HFF-Myc (cell line): ENCODE results near the gene SP4.

Experiments
- DNase-seq: peaks from one replicate; pipeline ENCODE4 v3.0.0-alpha.2; 2011; ENCODE audit warnings: low read depth; ENCODE audit errors: extremely low read depth
- H3K4me3 ChIP-seq: replicated peaks from 2 replicates; pipeline ENCODE4 v1.5.1; 2011; ENCODE audit warnings: low read depth, mild to moderate bottlenecking, control low read depth, low read length
- CTCF ChIP-seq: IDR thresholded peaks from 2 replicates; pipeline ENCODE4 v1.5.1; 2012; ENCODE audit warnings: mild to moderate bottlenecking, low read depth, low read length, control low read depth; ENCODE audit errors: missing control alignments

The SP4 gene

DNA sequence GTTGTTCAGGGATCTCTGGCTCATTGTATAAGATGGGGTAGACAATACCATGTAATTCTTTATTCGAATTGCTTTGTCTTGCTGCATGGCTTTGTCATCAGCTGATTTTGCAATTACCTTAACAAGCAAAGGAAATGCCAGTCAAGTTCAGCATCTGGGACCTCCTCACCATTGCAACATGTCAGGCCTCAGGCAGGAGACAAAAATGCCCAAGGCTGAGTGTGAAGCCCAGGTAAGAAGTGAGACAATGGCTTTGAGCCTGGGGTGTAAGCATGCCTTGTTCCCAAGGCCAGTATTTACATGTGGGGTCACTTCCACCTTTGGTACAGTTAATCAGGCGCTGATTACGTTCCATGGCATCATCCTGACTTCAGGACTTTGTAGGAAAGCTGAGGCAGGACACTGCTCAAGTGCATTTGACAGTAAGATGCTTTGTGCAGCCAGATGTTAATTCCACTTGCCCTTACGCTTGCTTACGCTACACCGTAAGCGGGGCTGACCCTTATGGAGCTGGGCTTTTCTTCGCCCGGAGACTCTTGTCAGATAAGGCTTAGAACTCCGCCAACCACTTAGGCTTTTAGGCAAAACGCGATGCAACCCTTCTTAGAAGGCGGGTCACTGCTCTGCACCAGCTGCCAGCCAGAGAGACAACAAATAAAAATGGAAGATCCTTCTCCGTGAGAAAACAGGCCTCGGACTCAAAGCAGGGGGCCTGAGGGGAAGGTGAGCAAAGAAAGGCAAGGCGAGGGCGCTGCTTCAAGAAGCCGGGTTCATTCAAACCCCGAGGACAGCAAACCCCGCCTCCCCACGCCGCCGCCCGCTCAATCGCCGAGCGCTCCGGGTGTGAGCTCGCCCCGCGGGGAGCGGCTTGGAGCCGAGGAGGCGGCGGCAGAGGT lies 1.3 kb upstream of the SP4 start:
- DNase-seq, result no peak
- TF ChIP-seq CTCF, result no peak
- H3K4me3 ChIP-seq, result peak overlapping the region; percentile 74

DNA sequence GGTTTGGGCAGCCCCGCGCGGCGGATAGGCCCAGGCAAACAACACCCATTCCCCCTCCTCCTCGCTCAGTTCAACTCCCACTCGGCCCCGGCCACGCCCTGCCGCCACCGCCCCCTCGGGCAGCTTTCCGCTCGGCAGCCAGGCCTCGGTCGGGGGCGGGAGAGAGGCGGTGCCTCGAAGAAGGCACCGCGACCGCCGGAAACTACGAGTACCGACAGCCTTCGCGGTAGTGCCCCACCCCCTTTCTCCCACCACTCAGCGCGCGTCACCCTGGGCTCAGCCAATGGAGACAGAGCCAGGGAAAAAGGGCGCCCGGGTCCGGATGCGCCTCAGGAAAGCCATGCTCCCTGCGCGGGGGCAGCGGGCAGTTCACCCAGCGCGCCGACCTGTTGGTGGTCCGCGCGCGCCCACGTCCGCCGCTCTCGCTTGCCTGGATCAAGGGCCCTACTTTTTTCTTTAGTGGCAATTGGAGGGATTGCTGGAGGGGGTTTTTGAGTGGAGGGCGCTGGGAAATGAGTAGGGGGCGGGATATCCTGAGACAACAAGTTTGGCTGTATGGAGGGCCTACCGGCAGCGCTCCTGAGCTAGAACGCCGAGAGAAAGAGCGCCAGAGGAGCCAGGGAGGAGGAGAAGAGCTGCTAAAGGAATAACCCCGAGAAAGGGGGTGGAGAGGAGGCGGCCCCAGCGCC lies 557 bp upstream of the SP4 start:
- peak; percentile 92 for DNase-seq
- no peak for TF ChIP-seq CTCF
- H3K4me3 ChIP-seq, result peak overlapping the region; percentile 74

DNA sequence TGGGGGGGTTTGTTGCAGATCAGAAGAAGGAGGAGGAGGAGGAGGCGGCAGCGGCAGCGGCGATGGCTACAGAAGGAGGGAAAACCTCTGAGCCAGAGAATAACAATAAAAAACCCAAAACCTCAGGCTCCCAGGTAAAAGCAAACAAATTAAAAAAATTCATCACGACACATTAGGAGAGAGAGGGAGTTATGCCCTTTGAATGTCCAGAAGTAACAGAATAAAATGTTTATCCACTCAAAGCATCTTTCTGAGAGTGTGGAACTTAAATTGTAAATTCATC lies 717 bp downstream of the SP4 start:
- no peak for TF ChIP-seq CTCF
- DNase-seq, result no peak
- H3K4me3 ChIP-seq, result peak overlapping the region; percentile 74

DNA sequence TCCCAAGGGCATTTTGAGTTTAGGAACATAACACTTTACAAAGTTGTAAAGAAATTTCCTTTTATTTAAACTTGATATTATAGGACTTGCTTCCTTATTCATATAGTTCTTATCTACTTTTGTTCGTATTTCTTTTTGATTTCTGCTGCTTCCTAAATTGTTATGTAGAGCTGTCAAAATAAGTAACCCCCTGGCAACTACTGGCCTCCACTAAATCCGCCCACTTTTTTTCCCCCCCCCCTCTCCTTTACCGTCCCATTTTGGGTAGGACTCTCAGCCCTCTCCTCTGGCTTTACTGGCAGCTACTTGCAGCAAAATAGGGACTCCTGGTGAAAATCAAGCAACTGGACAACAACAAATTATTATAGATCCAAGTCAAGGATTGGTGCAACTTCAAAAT lies 1.1 kb downstream of the SP4 start:
- peak overlapping the region; percentile 74 for H3K4me3 ChIP-seq
- no peak for TF ChIP-seq CTCF
- DNase-seq, result no peak

DNA sequence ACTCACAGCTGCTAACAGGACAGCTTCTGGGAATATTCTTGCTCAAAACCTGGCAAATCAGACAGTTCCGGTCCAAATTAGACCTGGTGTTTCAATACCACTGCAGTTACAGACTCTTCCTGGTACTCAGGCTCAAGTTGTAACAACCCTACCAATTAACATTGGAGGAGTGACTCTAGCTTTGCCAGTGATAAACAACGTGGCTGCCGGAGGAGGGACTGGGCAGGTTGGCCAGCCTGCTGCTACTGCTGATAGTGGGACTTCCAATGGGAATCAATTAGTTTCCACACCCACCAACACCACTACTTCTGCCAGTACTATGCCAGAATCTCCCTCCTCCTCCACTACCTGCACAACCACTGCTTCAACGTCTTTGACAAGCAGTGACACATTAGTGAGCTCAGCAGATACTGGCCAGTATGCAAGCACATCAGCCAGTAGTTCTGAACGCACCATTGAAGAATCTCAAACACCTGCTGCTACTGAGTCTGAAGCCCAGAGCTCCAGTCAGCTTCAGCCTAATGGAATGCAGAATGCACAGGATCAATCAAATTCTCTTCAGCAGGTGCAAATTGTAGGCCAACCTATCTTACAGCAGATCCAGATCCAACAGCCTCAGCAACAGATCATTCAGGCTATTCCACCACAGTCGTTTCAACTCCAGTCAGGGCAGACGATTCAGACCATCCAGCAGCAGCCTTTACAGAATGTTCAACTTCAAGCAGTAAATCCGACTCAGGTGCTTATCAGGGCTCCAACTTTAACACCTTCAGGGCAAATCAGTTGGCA lies 2.1 kb downstream of the SP4 start:
- DNase-seq, result no peak
- no peak for TF ChIP-seq CTCF
- no peak overlapping the region for H3K4me3 ChIP-seq

DNA sequence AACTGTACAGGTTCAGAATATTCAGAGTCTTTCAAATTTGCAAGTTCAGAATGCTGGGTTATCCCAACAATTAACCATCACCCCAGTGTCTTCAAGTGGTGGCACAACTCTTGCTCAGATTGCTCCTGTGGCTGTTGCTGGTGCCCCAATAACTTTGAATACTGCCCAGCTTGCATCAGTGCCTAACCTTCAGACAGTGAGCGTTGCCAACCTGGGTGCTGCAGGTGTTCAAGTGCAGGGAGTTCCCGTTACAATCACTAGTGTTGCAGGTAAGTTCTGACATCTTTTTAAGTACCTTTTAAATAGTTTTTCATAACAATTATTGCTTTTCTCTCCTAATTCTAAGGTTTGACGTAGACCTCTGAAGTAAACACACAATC lies 2.7 kb downstream of the SP4 start:
- TF ChIP-seq CTCF, result no peak
- no peak overlapping the region for H3K4me3 ChIP-seq
- no peak for DNase-seq
